Activated gamma-delta T cell treated with anti-CD3 and anti-CD28 coated beads, Interleukin-2, amount 50 U/mL, for 16 hours (primary cell): Measurements from ENCODE around the gene PTPRR.

Experiments used
- DNase-seq: peaks from one replicate; pipeline ENCODE4 v3.0.0-alpha.2; 2020; ENCODE audit warnings: low read depth

The PTPRR gene

GRCh38 chr12:70592664-70593063 is 327.9 kb downstream of the PTPRR start:
- DNase-seq: no peak

DNA sequence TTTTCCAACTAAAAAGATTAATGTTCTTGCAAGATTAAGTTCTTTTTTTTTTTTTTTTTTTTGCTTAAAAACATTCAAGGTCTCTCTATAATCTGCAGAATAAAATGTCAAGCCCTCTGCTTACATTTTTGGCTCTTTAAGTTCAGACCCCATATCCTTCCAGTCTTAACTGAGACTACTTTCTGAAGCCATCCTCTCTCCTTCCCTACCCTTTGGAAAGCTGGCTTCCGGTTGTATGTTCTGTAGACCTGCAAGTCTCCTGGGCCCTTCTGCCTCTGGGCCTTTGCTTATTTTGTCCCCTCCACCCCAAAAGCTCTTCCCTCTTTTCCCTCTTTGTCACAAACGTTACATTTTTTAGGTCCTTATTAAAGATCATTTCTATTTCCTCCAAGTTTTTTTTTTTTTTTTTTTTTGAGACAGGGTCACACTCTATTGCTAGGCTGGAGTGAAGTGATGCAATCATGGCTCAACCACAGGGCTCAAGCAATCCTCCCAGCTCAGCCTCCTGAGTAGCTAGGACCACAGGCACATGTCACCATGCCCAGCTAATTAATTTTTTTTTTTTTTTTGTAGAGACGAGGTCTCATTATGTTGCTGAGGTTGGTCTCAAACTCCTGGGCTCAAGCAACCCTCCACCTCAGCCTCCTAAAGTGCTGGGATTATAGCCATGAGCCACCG is 329.9 kb downstream of the PTPRR start:
- DNase-seq: no peak

DNA sequence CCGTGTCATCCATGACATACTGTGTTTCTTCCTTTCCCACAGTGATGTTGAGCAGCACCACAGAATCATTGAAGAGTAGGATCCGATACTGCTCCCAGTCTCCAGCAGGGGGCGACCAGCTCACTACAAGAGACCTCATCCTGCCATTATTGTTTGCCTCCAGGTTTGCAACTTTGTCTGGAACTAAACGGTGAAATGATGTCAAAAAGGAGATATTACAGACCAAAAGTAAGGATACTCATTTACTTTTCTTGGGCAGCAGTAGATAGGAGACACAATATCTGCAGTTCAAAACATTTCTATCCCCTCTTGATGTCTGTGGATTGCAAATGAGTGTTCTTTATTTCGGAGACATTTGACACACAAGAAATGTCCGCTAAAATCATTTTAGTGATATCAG is 330.5 kb downstream of the PTPRR start:
- DNase-seq: peak; percentile 39
